GM19328 (cell line): Measurements from ENCODE around the gene SCRT2.
"Not testable (repeated sequence)": the region's sequence is repeated elsewhere in the genome, so short reads cannot be mapped to it uniquely, and the experiment has no call there.

Experiments used
- ATAC-seq: cut with Tn5 transposase; IDR thresholded peaks from one replicate; pipeline ENCODE4 v1.9.1; 2021; ENCODE audit warnings: mild to moderate bottlenecking, moderate library complexity; ENCODE audit not compliant: unreplicated experiment

SCRT2 gene

DNA sequence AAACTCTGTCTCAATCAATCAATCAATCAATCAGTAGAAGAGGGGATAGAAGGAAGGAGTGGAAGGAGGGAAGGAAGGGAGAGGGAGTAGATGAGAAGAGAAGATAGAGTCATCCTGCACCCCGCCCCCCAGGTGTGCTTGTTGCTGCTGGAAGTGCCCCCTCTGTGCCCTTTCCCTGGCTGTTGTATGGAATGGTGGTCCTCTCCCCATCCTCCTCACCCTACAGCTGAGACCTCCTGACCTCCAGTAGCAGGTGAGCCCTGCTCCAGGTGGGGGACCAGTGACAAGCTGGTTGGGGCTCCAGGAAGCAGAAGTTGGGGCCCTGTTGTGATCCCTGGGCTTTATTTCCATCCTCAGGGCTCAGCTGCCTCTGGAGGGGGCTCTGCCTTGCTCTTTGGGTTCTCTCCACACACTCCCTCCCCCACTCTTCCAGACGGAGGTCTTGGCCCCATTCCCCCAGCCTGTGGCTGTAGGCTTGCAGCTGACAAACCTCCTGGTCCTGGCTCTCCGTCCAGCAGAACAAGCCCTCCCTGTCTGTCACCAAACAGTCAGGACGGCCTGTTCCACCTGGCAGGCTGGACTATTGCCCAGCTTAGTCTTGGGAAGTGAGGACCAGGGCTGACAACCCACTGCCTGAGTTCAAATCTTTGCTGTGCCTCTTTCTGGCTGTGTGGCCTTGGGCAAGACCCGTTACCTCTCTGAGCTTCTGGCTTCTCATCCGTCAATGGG is 26.0 kb upstream of the SCRT2 start:
- ATAC-seq: no peak

DNA sequence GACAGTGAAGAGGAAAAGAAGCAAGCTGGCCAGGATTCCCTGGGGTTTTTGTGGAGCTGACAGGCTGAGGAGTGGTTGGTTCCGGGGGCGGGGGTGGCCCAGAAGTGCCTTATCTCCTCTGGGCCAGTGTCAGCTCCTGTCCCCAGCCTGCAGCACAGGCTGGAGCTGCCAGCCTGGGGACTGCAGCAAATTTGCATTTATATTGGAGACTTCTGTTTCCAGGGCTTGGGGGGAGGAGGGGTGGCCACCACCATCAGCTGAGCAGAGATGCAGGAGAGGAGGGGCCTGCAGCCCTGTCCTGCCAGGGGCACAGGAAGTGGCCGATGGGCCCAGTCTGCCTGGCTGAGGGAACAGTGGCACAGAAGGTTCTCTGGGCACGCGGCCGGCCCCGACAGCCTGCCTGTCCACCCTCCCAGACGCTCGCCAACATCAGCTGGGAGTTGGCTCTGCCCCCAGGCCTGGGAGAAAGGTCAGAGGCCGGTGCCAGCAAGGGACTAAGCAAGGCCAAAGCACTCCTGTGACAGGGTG is 24.3 kb upstream of the SCRT2 start:
- no peak for ATAC-seq

DNA sequence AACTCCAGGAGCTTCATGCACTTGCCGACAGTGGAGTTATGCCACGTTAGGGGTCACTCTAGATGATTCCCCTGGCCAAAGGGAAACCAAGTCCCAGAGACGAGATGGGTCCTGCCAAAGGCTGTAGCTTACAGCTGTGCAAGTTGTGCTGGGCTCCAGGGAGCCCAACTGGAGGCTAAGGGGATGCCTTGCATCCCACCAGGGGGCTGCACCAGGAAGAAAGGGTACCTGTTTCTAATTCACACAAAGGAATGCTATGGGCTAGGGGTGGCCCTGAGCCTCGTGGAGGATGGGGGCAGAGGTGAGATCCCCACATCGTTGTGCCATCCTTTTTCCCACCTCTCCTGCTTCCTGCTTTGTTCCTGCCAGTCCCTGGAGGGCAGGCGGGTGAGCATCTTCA is 23.7 kb upstream of the SCRT2 start:
- no peak for ATAC-seq

- ATAC-seq: no peak
Observed at GRCh38 chr20:698276-698675, 22.7 kb upstream of the SCRT2 start.

DNA sequence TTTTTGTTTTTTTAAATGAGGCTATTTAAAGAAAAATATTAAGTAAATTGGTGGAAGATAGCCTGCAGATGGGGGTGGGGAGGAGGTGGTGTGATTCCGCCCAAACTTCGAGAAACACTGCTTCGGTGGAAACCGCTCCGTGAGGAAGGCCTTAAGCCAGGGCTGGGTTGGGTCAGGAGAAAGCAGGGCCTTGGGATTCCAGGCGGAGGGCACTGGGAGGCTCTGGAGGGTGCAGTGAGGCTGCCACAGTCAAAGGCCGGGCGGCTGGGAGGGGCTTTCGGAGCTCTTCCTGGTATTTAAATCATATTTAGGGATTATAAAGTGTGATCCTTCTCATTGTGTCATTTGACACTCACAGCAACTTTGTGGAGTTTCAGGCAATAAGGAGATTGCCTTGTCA is 22.2 kb upstream of the SCRT2 start:
- no peak for ATAC-seq

DNA sequence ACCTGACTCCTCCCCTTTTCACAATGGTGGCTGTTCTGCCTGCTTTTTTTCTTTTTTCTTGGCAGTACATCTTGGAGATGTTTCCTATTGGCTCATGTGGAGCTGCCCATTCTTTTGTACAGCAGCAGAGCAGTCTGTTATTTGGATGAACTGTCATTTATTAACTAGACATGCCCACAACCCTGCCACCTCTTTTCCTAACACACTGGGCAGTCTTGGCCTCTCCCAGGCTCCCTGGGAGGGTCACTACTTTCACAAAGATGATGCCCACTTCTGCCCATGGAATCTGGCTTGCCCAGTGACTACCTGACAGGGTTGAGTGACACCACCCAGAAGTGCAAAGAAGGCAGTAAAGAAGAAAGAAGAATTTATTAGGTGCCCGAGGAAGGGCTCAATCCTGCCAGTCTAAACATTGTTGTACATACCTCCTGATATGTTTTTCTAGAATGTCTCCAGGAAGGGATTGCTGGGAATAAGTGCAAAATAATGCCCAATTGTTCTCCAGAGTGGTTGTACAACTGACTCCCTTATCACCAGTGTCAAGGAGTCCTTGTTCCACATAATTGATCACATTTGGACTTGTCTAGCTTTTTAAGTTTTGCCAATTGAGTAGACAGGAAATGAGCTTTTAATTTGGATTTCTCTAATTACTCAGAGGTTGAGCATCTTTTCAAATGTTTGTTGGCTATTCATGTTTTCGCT is 19.7 kb upstream of the SCRT2 start:
- ATAC-seq: no peak

- no peak for ATAC-seq
Observed at GRCh38 chr20:694496-694895, 18.9 kb upstream of the SCRT2 start.

GRCh38 chr20:693786-694185 is 18.2 kb upstream of the SCRT2 start:
- ATAC-seq: not testable (repeated sequence)

GRCh38 chr20:692044-692443 is 16.4 kb upstream of the SCRT2 start:
- ATAC-seq: no peak

DNA sequence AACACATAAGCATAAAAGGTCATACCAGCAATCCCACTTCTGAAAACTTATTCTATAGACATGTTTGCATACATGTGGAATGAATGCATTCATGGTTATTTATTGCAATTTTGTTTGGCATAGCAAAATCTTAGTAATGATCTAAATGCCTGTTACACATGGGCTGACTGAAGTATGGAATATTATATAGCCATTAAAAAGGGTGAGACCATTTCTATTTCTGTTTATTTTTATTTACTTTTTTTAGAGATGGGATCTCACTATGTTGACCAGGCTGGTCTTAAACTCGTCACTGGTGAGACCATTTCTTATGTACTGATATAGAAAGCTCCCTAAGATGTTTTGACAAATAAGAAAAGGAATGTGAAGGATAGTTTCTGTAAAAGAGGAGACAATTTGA is 14.3 kb upstream of the SCRT2 start:
- no peak for ATAC-seq

DNA sequence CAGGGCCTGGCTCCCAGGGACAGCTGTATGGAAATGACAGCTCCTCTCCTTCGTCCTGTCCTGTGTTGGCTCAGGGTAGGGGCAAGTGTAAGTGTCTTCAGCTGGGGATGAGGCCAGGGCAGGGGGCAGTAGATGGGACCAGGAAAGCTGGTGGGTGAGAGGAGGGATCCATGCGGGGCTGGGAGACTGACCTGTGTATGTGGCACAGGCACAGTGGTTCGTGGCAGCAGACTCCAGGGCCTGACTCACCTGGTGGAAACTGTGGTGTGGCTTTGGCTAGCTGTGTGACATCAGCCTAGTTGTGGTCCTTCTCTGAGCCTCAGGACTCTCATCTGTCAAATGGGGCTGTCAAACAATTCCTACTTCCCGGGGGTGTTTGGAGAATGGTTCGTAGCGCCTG is 13.7 kb upstream of the SCRT2 start:
- ATAC-seq: no peak

DNA sequence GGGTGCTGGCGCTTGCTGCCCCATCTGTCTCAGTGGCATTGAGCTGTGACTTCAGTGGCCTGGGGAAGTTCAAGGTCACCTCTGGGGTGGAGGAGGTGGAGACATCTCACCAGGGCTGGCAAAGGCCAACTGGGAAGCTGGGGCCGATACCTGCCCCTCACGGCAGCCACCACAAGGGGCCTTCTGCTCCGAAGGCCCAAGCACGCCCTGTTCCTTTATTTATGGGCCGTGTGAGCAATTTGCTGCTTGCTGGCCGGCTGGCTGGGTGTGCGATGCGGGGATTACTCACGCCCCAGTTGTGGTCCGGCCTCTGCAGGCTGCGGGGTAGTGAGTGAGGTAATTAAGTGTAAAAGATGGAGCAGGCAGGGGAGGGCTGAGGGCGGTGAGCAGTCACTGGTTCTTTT is 13.2 kb upstream of the SCRT2 start:
- no peak for ATAC-seq

DNA sequence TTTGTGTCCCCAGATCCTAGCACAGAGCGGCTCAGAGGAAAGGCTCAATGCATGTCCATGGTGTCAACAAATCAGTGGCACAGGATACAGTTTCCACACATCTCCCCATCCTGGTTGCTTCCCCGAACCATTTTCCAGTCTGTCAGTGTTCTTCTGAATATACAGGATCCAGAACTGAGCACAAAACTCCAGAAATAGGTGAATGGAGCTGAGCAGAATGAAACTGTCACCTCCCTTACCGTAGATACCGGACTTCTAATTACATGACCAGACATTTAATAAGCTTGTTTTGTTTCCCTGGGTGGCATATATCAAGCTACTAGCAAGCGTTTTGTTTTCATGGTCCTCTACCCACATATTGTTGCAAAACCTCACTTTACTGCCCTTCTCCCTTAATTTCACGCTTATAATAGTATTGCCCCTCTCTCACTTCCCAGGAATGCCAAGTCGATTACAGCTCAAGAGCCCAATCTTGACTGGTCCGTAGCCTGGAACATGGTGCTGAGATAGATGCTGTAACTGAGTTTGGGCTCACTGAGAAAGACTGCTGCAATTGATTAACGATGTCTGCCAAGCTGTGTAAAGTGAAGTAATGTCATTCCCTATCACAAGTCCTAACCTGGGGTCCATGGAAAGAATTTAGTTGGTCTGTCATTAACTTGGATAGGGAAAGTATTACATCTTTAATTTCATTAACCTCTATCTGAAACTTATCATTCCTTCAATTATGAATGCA is 12.0 kb upstream of the SCRT2 start:
- no peak for ATAC-seq

DNA sequence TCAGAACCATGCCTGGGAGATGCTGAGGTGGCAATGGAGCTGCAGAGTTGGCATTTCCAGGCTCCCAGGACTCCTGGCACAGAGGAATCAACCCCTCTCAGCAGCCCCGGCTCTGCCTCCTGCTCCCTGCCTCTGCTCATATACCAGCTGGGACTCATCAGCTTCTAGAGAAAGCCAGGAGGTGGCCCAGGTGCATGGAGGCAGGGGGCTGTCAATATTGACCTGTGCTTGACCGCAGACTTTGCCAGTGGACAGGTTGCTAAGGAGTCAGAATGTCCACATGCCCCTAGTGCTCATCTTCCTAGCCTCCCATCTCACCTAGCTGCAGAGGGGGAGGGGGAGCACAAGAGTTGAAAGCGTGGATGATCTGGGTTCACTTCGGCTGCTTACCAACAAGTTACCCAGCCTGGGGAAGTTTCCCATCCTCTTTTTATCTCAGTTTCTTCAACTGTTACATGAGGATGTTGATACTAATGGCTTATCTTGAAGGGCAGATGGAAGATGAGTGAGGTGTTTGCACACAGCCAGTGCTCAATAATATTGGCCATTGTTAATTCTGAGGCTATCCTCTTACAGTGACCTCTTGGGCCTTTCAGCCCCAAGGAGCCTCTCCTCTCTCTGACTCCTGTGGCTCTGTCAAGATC is 9.2 kb upstream of the SCRT2 start:
- ATAC-seq: no peak

GRCh38 chr20:682123-682522 is 6.5 kb upstream of the SCRT2 start:
- no peak for ATAC-seq

DNA sequence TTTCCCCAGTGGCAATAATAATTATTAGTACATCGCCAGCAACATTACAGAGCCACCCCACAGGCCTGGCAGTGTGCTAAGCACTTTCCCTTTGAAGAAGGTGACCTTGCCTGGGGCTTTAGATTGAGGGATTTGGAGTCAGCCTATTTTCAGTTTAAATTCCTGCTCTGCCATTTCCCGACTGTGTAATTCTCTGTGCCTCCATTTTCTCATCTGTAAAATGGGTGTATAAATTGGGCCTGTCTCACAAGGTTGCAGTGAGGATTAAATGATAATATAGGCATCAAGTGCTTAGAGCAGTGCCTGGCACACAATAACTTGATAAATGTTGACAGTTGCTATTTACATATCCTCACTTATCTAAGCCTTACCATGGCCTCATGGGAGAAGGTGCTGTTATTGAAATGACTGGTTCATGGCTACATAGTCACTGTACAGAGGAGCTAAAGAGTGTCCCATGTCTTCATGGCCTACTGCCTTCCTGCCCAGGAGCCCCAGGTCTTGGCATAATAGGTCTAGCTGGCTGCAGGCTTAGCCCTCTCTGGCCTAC is 5.1 kb upstream of the SCRT2 start:
- ATAC-seq: no peak

GRCh38 chr20:677957-678356 is 2.4 kb upstream of the SCRT2 start:
- no peak for ATAC-seq

DNA sequence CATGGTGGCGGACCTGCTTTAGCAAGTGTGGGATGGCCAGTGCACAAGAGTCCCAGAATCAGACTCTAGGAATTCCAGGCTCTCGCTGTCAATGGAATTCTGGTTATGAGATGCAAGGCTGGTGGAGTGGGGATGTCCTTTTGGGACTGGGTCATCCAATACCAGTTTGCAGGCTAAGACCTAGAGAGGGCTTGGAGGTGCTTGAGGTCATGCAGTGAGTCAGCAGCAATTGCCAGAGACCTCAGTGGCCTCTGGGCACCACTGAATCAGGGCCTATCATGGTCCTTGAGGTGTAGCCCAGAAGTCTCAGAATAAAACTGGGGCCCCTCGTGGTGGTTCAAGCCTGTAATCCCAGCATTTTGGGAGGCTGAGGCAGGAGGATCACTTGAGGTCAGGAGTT is 1.4 kb upstream of the SCRT2 start:
- ATAC-seq: no peak

- no peak for ATAC-seq
Observed at GRCh38 chr20:676315-676937, 824 bp upstream of the SCRT2 start.

DNA sequence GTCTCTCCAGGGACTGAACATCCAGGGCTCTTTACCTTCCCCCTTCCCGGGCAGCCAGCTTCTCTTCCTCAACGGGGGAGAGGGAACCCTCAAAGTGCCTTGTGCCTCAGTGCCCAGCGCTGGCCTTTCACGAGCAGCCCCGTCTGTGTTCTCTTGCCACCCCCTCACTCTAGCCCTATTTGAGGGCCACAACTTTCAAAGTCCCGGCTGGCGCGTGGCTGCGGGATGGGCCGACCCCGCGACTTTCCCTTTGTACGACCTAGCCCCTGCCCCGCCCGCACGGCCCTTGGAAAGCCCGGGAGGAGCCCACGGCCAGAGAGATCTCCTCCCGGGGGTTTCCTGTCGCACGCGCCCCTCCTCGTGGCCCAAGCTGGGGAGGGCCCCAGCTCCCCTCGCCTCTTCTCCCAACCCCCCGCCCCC is 559 bp downstream of the SCRT2 start:
- no peak for ATAC-seq

DNA sequence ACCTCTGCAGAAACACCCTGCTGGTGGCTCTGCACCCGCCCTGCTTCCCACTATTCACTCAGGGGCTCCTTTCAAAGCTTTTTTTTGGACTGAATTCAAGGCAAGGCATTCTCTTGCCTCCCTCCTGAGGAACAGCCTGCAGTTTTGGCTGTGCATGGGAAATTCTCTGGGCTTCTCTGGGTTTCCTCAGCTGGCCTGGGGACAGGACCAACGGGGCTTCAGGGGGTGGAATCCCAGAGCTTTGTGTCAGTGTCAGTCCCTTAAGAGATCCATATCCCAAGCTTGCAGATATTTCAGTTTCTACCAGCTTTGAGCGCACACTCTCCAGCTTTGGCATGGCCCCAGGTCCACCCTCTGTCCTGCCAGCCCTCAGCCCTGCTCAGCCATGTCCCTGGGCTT is 2.0 kb downstream of the SCRT2 start:
- no peak for ATAC-seq
